ENCODE data around the gene SLC25A25. TPM values are rescaled to one million over a fixed set of nuclear protein-coding genes. Genes with fewer than 3 reads are reported as not detected.

Gene SLC25A25
- total and polyA plus RNA-seq, 9 of the 15 experiments (the other 6 are each of a cell fraction or from before 2014, with no cell fraction given) = 0.07 to 35.9 (median 23.2) TPM

DNA sequence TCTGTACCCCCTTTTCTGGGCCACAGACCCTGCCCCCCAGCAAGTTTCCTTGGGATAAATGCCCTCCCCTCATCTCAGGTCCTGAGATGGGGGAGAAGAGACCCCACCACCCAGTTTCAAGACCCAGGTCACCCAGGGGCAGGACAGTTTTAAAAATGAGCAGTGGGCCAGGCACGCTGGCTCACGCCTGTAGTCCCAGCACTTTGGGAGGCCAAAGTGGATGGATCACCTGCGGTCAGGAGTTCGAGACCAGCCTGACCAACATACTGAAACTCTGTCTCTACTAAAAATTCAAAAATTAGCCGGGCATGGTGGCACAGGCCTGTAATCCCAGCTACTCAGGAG is 53.4 kb downstream of the SLC25A25 start:
- WGBS (ENCODE audit: insufficient coverage, low coverage, missing lambda C conversion rate) = 97% methylated on average over 5 of the region's 5 CpGs
- BruUV-seq (replicated peaks) = no TSS peak
- in situ Hi-C loops (cut with MboI) (no loop called here), intact Hi-C loops (cut with micrococcal nuclease) (loop anchor here (10.0 kb wide), 2 partner anchors 73 to 153 kb away; partner anchors contain the start of genes CIZ1, GOLGA2 and SWI5)
- Histone ChIP-seq H3K4me1 (replicated peaks in 1 of 2; ENCODE audit: control insufficient read depth in 2 of 2, insufficient read depth in 2 of 2, low read length in 2 of 2) (peaks cover 17 to 58% of the 10 kb centered on the region in 2 experiments), H3K4me2 (ENCODE audit: insufficient read depth, low read length) (no peak overlapping the region), H3K9ac (ENCODE audit: insufficient read depth in 1 of 2, low read depth in 2 of 2, low read length in 2 of 2) (no peak overlapping the region), H3K9me1 (ENCODE audit: control insufficient read depth, insufficient read depth, low read length) (no peaks in the 10 kb centered on the region), H3K79me2 (ENCODE audit: control insufficient read depth, insufficient read depth, low read length) (peaks cover 23% of the 10 kb centered on the region), H4K20me1 (replicated peaks; ENCODE audit: control insufficient read depth, insufficient read depth, low read length) (peaks cover 8% of the 10 kb centered on the region; the same call in 1 of the 2 replicates), H3K27ac (ENCODE audit: extremely low read depth, low read depth, low read length) (no peak overlapping the region), H3K27me3 (ENCODE audit: control insufficient read depth in 2 of 2, insufficient read depth in 2 of 2, low read length in 2 of 2) (no peaks in the 10 kb centered on the region), H3K9me3 (replicated peaks; ENCODE audit: control insufficient read depth, insufficient read depth, low read depth, low read length) (no peaks in the 10 kb centered on the region), H3K36me3 (ENCODE audit: control insufficient read depth, insufficient read depth, low read length) (peaks cover 65% of the 10 kb centered on the region), H3K4me3 (no peak overlapping the region), H2AFZ (ENCODE audit: low read depth, low read length) (no peak overlapping the region)
- ChIA-PET CTCF (ENCODE audit: low intra/inter-chr PET ratio) (no interaction called here), POLR2A (interaction anchor here (0.6 to 0.7 kb wide), 2 partner anchors 39 to 174 kb away, joined by 3 to 4 read pairs; no protein-coding TSS in a partner anchor)
- FAIRE-seq = no peak
- no peak for ATAC-seq
- DNase-seq (ENCODE audit: extremely low read depth in 1 of 4, low spot score in 3 of 4) = no peak
- no peak for TF ChIP-seq ZFP36 (IDR thresholded peaks at IDR 0.05; ENCODE audit: low read depth, low read length, partially characterized antibody)
- TF ChIP-seq ZNF239 (CRISPR knock-in tag; IDR thresholded peaks at IDR 0.05) = no peak
- no peak for TF ChIP-seq ELF4 (CRISPR knock-in tag; IDR thresholded peaks at IDR 0.05)
- no peak for TF ChIP-seq TRIM28 (IDR thresholded peaks at IDR 0.05)
- TF ChIP-seq, protein P1, sequence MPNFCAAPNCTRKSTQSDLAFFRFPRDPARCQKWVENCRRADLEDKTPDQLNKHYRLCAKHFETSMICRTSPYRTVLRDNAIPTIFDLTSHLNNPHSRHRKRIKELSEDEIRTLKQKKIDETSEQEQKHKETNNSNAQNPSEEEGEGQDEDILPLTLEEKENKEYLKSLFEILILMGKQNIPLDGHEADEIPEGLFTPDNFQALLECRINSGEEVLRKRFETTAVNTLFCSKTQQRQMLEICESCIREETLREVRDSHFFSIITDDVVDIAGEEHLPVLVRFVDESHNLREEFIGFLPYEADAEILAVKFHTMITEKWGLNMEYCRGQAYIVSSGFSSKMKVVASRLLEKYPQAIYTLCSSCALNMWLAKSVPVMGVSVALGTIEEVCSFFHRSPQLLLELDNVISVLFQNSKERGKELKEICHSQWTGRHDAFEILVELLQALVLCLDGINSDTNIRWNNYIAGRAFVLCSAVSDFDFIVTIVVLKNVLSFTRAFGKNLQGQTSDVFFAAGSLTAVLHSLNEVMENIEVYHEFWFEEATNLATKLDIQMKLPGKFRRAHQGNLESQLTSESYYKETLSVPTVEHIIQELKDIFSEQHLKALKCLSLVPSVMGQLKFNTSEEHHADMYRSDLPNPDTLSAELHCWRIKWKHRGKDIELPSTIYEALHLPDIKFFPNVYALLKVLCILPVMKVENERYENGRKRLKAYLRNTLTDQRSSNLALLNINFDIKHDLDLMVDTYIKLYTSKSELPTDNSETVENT (CRISPR knock-in tag; IDR thresholded peaks at IDR 0.05) = no peak
- no peak for TF ChIP-seq SMARCB1 (IDR thresholded peaks at IDR 0.05; ENCODE audit: insufficient read length, low read depth)
- TF ChIP-seq, protein P2, sequence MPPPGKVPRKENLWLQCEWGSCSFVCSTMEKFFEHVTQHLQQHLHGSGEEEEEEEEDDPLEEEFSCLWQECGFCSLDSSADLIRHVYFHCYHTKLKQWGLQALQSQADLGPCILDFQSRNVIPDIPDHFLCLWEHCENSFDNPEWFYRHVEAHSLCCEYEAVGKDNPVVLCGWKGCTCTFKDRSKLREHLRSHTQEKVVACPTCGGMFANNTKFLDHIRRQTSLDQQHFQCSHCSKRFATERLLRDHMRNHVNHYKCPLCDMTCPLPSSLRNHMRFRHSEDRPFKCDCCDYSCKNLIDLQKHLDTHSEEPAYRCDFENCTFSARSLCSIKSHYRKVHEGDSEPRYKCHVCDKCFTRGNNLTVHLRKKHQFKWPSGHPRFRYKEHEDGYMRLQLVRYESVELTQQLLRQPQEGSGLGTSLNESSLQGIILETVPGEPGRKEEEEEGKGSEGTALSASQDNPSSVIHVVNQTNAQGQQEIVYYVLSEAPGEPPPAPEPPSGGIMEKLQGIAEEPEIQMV (tag; conservative IDR thresholded peaks at IDR 0.05; ENCODE audit: low read depth) = no peak
- no peak for TF ChIP-seq ETV5 (CRISPR knock-in tag; IDR thresholded peaks at IDR 0.05; ENCODE audit: low read depth)
- TF ChIP-seq HEY1 (CRISPR knock-in tag; IDR thresholded peaks at IDR 0.05; ENCODE audit: borderline replicate concordance) = no peak
- TF ChIP-seq HDAC2 (IDR thresholded peaks at IDR 0.05) = no peak
- TF ChIP-seq, protein P3, sequence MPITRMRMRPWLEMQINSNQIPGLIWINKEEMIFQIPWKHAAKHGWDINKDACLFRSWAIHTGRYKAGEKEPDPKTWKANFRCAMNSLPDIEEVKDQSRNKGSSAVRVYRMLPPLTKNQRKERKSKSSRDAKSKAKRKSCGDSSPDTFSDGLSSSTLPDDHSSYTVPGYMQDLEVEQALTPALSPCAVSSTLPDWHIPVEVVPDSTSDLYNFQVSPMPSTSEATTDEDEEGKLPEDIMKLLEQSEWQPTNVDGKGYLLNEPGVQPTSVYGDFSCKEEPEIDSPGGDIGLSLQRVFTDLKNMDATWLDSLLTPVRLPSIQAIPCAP (CRISPR knock-in tag; IDR thresholded peaks at IDR 0.05; ENCODE audit: borderline replicate concordance) = no peak
- no peak for TF ChIP-seq HSF4 (CRISPR knock-in tag; IDR thresholded peaks at IDR 0.05; ENCODE audit: borderline replicate concordance)
- no peak for TF ChIP-seq ZNF584 (CRISPR knock-in tag; IDR thresholded peaks at IDR 0.05; ENCODE audit: low read depth)
- TF ChIP-seq CHCHD3 (CRISPR knock-in tag; IDR thresholded peaks at IDR 0.05) = no peak
- TF ChIP-seq SMAD4 (CRISPR knock-in tag; conservative IDR thresholded peaks at IDR 0.05) = no peak
